Measurements from ENCODE around the gene RETN.

The RETN gene

DNA sequence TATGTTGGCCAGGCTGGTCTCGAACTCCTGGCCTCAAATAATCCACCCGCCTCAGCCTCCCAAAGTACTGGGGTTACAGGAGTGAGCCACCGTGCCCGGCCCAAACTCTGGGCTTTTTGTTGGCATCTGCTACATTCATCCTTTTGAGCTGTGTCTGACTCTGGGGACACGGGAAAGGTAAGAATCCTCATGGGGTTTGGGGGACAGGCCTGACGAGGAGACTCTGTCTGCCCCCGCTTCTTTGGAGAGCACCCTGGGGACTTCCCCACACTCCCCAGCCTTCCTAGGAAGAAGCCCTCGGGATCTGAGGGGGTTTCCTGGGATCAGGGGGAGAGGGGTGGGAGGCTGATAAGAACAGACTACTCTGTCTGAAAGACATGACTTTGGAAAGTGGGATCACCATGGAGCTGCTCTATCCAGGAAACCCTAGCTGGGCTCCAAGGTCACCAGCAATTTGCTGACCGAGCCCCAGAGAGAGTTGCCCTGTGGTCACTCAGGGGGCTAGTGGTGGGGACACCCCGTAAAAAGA lies 41.1 kb downstream of the RETN start:
- DNase-seq = no peak

DNA sequence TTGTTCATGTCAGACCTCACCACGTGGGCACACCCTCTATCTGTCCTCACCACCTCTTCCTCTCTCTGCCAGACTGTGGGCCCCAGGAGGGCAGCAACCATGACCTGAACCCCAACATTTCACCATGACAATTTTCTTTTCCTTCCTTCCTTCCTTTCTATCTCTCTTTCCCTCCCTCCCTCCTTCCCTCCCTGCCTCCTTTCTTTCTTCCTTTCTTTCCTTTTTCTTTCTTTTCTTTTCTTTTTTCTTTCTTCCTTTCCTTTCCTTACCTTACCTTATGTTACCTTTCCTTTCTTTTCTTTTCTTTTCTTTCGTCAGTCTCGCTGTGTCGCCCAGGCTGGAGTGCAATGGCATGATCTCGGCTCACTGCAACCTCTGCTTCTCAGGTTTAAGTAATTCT lies 41.8 kb downstream of the RETN start:
- DNase-seq = no peak

DNA sequence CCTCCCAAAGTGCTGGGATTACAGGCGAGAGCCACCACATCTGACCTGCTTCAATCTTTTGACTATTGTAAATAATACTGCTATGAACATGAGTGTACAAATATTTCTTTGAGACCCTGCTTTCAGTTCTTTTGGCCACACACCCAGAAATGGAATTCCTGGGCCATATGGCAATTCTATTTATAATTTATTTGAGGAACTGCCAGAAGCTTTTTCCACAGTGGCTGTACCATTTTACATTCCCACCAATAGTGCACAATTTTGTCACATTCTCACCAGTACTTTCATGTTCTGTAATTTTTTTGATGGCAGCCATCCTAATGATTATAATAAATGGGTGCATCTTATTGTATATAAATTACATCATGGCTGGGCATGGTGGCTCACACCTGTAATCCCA lies 46.8 kb downstream of the RETN start:
- DNase-seq = no peak

DNA sequence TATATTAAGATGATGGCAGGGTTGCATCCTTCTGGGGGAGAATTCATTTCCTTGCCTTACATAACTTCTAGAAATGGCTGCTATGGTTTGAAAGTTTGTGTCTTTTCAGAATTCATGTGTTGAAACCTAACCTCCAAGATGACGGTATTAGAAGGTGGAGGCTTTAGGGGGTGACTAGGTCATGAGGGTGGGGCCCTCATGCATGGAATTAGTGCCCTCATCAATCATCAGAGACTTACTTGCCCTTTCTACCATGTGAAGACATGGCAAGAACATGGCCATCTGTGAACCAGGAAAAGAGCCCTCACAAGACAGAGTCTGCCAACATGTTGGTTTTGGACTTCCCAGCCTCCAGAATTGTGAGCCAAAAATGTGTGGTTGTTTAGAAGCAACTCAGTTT lies 47.9 kb downstream of the RETN start:
- no peak for DNase-seq

DNA sequence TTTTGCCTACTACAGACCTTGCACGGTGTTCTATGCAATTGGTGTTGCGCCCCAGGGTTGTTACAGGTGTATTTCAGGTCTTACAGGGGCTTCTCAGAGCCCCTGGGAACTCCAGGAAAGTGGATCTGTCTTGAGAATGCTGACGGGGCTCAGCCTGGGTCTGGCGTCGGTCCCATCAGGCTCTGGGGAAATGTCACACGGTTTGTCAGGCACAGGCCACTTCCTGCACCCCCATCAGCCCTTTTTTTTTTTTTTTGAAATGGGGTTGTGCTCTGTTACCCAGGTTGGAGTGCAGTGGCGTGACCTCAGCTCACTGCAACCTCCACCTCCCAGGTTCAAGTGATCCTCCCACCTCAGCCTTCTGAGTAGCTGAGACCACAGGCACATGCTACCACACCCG lies 49.8 kb downstream of the RETN start:
- DNase-seq = no peak

All from stimulated activated CD4-positive, alpha-beta T cell treated with anti-CD3 and anti-CD28 coated beads, Interleukin-15, amount 100 ng/mL, for 24 hours (primary cell).